Esophagus muscularis mucosa (tissue), 3 donors: ENCODE data around the gene ABCB7.

Source experiments
- POLR2A ChIP-seq: fragments of 450-650 bp; IDR thresholded peaks from one replicate; pipeline ENCODE4 v1.6.1; 2017; ENCODE audit warnings: antibody characterized with exemption, moderate library complexity, mild to moderate bottlenecking, low read depth
- POLR2AphosphoS5 ChIP-seq, 2 donors: sonication (generic); formaldehyde crosslinking; IDR thresholded peaks; one replicate each; pipeline ENCODE4 v1.6.1; 2017; ENCODE audit warnings: antibody characterized with exemption in 2 of 2
- TF ChIP-seq, protein P1 (sequence below), 3 experiments: fragments of 200-600 bp in 2 of 3; fragments of 450-650 bp in 1 of 3; sonication (generic) in 2 of 3; IDR thresholded peaks; one replicate each; pipeline ENCODE4 v1.5.1; 2017 to 2019; ENCODE audit warnings: antibody characterized with exemption in 3 of 3, mild to moderate bottlenecking in 2 of 3, moderate library complexity in 1 of 3

DNA sequence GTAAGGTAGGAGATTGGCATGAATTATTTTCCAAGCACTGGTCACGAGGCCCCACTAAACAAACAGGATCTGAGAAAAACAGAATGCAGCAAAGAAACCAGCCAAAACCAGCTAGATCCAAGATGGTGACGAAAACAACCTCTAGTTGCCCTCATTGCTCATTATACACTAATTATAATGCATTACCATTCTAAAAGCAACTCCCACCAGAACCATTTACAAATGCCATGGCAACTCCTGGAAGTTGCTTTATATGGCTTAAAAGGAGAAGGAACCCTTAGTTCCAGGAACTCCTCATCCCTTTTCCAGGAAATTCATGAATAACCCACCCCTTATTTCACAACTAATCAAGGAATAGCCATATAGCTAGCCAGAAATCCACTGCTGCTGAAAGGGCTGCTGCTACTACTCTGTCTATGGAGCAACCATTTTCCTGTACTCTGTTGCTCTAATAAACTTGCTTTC is 69.3 kb downstream of the ABCB7 start:
- TF ChIP-seq, protein P1, sequence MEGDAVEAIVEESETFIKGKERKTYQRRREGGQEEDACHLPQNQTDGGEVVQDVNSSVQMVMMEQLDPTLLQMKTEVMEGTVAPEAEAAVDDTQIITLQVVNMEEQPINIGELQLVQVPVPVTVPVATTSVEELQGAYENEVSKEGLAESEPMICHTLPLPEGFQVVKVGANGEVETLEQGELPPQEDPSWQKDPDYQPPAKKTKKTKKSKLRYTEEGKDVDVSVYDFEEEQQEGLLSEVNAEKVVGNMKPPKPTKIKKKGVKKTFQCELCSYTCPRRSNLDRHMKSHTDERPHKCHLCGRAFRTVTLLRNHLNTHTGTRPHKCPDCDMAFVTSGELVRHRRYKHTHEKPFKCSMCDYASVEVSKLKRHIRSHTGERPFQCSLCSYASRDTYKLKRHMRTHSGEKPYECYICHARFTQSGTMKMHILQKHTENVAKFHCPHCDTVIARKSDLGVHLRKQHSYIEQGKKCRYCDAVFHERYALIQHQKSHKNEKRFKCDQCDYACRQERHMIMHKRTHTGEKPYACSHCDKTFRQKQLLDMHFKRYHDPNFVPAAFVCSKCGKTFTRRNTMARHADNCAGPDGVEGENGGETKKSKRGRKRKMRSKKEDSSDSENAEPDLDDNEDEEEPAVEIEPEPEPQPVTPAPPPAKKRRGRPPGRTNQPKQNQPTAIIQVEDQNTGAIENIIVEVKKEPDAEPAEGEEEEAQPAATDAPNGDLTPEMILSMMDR (IDR thresholded peaks at IDR 0.05) = no peak
- TF ChIP-seq POLR2AphosphoS5 (IDR thresholded peaks at IDR 0.05) (no peak), POLR2A (no peak)
